ENCODE data around the gene PPFIA1.

DNA sequence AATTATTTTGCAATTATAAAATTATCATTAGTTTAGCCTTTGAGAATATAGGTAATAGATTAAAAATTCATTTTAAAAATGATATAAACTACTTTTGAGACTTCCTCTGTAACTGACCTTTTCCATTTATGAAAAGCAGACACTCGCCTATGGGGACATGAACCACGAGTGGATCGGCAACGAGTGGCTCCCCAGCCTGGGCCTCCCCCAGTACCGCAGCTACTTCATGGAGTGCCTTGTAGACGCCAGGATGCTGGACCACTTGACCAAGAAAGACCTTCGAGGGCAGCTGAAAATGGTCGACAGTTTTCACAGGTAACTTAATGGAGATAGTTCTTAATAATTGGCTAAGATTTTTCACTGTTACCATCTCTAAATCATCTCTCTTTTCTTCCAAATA, 101.6 kb downstream of the PPFIA1 start:
- TF ChIP-seq, protein P1, sequence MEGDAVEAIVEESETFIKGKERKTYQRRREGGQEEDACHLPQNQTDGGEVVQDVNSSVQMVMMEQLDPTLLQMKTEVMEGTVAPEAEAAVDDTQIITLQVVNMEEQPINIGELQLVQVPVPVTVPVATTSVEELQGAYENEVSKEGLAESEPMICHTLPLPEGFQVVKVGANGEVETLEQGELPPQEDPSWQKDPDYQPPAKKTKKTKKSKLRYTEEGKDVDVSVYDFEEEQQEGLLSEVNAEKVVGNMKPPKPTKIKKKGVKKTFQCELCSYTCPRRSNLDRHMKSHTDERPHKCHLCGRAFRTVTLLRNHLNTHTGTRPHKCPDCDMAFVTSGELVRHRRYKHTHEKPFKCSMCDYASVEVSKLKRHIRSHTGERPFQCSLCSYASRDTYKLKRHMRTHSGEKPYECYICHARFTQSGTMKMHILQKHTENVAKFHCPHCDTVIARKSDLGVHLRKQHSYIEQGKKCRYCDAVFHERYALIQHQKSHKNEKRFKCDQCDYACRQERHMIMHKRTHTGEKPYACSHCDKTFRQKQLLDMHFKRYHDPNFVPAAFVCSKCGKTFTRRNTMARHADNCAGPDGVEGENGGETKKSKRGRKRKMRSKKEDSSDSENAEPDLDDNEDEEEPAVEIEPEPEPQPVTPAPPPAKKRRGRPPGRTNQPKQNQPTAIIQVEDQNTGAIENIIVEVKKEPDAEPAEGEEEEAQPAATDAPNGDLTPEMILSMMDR (IDR thresholded peaks at IDR 0.05): no peak
- TF ChIP-seq POLR2A (IDR thresholded peaks at IDR 0.05) (no peak), EP300 (IDR thresholded peaks at IDR 0.05) (no peak), POLR2AphosphoS5 (IDR thresholded peaks at IDR 0.05) (no peak)
